NCI-H82 (cell line): ENCODE measurements around the gene GRAPL.
"Not testable (repeated sequence)": the region's sequence is repeated elsewhere in the genome, so short reads cannot be mapped to it uniquely, and the experiment has no call there.

ENCODE experiments used
- DNase-seq: peaks from one replicate; lab custom pipeline; 2025; lab: John Stamatoyannopoulos, UW

GRAPL gene

DNA sequence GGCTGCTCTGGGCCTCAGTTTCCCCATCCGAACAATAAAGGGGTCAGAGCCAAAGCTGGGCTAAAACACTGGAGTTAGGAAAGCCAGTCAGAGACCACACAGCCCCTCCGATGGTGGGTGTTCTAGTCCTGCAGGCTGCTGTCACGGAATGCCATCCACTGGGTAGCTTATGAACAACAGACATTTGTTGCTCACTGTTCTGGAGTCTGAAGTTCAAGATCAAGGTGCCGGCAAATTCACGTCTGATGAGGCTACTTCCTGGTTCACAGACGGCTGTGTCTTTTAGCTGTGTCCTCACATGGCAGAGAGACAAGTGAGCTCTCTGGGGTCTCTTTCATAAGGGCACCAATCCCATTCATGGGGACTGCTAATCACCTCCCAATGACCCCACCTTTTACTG lies 9.2 kb downstream of the GRAPL start:
- not testable (repeated sequence) for DNase-seq

DNA sequence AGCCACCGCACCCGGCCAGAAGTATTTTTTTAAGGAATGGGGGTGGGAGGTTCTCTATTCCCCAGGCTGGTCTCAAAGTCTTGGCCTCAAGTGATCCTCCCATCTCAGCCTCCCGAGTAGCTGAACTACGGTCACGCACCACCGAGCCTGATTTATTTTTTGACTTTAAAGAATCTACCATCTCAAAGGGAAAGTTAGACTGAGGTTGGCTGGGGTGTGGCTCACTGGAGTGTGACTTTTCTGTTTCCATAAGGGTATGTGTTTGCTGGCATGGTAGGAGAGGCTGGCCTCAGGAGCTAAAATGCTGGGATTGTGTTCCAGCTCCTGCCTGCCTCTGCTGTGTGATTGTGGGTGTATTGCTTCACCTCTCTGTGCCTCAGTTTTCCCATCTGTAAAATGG lies 10.6 kb downstream of the GRAPL start:
- not testable (repeated sequence) for DNase-seq

DNA sequence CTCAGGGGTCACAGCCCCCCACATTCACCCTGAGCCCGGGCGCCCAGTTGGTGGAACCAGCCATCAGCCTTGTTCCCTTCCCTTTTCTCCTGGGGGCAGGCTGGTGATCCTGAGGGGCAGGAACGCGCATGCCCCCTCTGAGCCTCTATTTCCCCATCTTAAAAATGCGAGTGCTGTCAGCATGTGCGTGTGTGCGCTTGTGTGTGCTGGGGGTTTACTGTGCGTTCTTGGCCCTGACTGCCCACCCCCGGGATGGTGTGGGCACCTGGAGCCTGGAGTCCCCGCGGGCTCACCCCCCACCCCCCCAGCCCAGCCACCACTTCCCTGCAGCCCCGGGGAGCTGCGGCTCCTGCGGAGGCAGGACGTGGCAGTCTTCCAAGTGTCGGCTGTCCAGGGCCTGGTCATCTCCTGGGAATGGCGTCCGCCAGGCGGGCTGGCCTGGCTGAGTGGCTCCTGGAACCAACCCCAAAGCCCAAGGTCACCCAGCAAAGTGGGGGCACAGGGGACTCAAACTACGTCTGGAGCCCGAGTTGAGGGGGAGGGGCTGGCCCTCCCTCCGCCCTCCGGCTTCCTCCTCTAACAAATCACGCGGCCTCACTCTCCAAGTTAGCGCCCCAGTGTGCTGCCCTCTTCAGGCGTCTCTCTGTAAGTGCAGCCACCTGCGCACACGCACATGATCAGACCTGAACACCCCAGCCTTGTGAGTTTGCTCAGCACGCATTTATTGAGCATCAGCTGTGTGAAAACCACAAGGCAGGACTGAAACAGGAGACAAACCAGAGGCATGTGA lies 14.2 kb downstream of the GRAPL start:
- not testable (repeated sequence) for DNase-seq

DNA sequence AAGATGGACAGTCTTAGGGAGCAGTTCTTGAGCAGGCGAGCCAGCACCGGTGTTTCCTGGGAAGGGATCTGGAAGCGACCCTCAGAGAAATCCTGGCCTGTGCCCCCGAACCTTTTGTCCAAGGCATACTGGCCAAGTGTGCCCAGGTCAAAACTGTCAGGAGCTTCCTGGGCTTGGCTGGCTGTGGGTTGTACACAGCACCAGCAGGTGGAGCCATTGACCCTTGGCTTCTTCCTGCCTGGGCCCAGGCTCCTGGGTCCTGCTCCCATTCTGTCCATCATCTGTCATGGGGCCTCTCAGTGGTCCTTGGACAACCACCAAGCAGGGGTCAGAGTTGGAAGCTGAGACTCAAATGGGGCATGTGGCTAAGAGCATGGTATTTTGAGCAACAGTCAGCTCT lies 15.0 kb downstream of the GRAPL start:
- not testable (repeated sequence) for DNase-seq

DNA sequence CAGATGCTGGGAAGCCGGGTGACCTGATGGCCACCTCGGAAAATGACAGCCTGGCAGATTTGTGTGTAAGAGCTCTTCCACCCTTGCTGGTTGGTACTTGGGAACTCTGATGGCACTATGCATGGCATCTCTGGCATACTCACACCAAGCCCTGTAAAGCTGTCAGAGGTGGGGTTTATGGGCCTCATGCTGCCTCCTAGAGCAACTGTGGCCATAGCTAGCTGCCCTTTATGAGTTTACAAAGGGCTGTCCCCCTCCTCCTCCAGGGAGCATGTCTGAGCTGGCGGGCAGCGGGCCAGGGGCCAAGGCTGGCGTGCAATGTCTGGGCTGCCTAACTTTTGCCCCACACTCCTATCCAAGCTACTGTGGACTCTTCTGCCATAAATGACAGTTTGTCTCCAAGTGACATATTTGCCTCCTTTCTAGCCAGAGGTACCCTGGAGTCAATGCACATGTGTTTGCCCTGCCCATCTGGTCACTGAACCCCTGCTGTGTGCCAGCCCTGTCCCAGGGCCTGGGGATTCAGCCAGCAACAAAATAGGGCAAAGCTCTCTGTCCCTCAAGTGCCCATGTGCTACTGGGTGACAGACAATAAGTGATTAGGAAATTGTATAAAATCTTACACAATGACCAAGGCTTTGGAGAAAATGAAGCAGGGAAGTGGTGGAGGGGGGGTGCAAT lies 15.8 kb downstream of the GRAPL start:
- DNase-seq: not testable (repeated sequence)

DNA sequence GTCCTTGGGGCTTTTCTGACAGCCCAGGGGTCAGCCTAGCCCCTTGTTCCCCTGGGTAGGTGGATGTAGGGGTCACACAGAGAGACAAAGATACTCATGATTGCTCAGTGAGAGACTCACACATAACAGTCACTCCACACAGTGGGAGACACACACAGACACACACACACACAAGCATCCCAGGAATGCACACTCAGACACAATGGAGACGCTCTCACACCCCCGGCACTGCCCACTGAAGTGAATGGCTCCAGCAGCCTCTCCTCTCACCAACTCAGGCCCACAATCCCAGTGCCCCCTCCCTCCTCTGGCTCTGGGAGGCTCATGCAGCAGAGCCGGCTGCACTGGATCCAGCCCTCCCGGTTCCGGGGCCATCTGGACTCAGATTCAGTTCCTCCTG lies 17.0 kb downstream of the GRAPL start:
- not testable (repeated sequence) for DNase-seq

DNA sequence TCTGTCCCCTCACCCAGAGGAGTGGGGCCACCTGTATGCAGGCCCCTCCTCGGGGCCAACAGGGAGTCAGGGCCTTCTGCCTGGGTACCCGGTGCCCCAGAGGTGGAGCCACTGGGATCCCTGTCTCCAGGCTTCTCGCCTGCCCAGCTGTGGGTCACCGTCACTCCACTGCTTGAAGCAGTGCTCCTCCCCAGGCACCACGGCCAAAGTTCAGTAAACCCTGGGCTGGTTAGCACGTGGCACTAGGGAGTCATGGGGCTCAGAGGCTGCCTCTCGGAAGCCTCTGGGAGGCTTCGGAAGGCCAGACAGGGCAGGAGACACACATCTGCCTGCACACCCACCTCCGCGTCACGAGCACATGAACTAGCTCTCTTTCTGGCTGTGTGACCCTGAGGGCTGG lies 18.1 kb downstream of the GRAPL start:
- not testable (repeated sequence) for DNase-seq

DNA sequence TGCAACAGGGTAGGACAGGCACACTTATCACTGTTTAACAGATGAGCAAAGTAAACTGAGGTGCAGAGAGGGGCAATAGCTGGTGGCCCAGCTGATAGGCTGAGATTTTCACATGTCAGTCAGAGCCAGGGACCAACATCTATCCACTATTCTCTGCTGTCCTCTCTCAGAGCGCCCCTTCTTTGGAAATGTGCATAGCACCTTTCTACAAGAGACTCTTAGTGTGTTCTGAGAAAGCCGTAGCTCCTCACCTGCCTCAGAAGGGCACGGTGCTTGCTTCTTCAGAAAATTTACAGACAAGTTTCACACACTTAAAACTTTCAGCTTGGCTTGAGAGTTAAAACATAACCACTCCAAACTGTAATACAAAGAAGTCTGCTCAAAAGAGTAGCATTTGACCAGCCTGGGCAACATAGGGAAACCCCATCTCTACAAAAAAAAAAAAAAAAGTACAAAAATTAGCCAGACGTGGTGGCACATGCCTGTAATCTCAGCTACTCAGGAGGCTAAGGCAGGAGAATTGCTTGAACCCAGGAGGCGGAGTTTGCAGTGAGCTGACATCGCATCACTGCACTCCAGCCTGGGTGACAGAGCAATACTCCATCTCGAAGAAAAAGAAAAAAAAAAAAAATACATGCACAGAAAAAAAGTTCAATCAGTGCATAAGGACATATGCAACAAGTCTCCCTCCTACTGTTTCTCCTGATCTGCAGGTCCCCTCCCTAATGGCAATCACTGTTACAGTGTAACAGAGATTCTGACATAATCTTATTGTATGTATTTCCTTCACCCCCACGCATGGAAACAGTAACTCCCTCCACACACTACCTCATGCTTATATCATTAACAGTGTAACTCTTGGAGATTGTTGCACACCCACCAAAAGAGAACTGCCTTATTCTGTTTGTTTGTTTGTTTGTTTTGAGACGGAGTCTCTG lies 23.6 kb downstream of the GRAPL start:
- not testable (repeated sequence) for DNase-seq

DNA sequence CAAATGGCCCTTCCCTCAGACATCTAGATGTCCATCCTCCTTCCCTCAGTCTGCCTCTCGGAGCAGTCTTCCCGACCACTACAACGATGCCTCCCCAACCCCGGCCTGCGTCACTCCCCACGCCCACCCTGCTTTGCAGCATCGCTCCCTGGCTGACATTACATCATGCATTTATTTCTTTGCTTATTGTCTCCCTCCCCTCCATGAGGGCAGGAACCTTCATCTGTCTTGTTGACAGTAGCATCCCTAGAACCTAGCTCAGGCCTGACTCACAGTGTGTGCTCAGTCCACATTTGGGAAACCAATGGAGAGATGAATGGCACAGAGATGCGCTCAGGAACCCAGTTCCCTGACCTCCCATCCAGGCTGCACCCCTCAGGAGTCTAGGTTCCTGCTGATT lies 30.2 kb downstream of the GRAPL start:
- DNase-seq: not testable (repeated sequence)

DNA sequence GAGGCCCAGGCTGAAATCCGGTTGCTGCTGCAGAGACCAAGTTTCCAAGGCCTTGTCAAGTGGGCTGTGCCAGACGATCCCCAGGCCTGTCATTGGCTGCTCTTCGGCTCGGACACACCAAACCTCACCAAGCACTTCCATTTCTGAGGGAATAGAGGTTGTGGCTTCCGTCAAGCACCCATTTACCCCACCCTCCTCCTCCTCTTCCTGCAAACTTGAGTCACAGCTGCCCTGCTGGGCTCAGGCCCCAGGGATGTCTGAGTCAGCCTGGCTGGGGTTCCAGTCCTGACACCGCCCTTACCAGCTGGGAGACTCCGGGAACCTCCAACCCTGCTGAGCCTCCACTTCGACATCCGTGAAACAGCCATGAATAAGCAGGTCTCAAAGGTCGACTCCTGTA lies 31.1 kb downstream of the GRAPL start:
- not testable (repeated sequence) for DNase-seq

DNA sequence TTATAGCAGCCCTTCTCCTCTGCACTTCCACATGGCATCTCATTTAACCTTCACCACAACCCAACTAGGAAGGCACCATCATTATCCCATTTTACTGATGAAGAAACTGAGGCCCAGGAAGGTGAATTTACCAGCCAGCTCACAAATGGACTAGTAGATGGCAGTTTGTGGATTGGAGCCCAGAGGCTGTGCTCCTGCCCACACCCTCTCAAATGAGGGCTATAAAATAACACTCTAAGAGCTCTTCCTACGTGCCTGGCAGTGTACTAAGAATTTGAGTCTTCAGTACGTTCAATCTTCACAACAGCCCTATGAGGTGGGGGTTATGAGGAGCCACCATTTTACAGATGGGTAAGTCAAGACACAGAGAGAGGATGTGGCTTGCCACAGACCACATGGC lies 31.5 kb downstream of the GRAPL start:
- not testable (repeated sequence) for DNase-seq

DNA sequence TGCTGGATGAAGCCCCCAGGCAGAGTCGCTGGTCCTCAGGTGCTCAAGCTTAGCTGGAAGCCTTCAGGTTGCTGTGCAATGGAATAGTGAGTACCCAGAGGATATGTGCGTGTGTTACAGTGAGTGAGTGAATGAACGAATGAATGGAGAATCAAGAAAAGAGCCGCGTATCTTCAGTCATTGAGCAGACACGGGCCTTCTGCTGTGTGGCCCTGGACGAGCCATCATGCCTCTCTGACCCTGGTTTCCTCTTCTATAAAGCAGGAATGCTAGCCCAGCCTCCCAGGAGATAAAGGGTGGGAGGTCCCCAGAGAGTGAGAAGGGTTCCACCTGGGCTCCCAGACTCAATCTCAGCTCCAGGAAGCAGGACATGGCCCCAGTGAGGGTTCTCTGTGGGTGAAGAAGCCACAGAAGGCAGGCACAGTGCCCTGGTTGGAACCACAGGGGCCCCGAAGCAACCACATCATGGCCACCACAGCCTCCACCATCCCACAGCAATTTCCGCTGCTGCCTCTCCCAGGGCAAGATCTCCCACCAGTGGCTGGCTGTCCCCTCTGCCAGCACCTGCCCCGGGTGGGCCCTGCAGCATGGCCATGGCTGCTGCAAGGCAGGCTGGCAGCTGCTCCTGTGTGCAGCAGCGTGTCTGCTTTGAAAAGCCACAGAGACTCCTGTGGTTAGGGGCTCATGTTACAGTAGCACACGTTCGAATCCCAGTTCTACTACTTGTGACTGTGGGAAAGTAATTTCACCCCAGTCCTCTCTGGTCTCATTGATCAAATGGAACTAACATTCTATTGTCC lies 34.1 kb downstream of the GRAPL start:
- DNase-seq: not testable (repeated sequence)

DNA sequence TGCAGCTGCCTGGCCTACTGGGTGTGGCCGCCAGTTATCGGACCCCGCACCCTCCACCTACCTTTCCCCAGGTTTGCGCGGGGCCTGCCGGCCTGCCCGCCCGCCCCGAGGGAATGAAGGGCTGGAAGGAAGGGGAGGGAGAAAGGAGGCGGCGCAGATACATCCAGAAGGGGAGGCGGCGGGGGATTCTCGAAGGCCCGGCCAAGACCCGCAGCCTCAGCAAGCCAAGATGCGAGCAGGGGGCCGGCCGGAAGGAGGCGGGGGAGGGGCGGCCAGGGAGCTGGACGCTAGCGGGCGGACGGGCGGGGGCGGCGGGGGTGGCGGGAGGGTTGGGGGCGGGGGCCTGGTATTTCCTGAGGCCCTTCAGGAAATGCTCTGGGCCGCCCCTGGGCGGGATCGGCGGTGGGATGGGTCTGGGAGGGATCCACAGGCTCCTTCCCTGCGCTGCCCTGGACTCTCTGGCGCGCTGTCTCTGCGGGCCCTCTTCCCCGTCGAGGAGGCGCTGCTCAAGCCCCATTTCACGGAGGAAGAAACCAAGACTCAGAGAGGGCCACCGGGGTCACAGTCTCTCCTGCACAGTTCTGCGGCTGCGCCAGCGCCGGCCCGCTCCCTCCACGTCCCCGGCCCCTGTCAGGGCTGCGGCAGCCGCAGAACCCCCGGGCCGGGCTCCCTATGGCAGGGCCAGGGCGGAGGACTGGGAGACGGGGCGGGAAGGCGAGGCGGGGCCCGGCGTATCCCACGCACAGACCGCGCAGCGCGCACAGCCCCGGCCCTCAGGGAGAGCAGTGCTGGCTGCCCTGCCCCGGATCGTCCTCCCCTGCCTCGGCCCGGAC lies 35.2 kb downstream of the GRAPL start:
- not testable (repeated sequence) for DNase-seq

DNA sequence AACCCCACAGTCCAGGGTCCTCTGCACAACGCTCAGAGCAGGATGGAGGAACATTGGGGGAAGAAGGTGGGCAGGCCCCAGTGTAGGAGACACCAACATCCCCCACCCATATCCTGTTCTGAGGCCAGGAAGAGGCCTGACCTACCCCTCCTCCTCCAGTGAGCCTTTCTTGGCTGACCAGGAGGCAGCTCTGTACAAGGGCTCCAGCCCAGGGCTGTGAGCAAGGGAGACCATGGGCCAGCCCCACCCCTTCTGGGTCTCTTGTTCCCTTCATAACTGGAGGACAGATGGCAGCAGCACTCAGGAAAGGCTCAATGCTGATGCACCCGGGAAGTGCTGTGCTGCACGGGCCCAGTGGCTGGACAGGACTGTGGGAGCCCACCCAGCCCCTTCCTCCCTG lies 47.0 kb downstream of the GRAPL start:
- not testable (repeated sequence) for DNase-seq

DNA sequence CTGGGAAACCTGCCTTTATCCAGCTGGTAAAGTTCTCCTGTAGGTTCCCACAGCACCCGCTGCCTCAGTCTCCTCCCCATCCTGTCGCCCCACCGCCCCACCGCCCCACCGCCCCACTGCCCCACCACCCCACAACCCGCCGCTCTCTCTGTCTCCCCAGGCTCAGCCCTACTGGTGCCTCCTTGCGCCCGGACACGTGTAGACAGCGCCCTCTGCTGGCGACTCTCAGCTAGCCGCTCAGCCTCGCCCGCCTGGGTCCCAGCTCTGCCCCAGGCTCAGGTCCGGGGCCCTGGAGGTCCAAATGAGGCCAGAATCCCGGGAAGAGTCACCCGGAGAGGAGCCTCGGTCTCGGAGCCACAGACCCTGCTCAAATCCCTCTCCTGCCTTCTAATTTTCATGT lies 48.0 kb downstream of the GRAPL start:
- not testable (repeated sequence) for DNase-seq

DNA sequence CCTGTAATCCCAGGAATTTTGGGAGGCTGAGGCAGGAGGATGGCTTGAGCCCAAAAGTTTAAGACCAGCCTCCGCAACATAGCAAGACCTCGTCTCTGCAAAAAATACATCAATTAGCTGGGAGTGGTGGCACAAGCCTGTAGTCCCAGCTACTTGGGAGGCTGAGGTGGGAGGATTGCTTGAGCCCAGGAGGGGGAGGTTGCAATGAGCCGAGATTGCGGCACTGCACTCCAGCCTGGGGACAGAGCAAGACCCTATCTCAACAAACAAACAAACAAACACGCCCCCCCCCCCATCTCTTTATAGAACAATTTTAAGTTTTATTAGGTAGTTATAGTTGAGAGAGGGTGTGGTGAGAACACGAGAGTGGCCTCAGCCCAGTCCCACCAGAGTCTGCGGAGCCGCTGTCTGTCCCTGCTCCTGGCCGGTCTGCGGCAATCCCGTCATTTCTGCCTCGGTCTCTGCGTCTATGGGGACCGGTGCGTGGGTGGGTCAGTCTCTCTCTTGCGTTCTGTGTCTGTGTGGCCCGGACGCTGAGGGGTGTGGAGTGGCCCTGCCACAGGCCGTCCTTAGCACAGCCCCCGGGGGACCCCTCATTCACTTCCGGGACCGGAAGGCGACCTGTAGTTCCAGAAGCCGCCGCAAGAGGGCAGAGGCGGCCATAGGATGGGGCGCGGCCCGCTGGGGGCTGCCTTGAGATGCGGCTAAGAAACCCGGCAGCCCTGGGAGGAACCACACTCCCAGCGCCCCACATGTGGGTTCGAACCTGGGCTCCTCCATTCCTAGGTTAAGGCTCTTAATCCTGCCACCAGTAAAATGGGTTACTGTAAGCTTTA lies 53.9 kb downstream of the GRAPL start:
- DNase-seq: not testable (repeated sequence)

DNA sequence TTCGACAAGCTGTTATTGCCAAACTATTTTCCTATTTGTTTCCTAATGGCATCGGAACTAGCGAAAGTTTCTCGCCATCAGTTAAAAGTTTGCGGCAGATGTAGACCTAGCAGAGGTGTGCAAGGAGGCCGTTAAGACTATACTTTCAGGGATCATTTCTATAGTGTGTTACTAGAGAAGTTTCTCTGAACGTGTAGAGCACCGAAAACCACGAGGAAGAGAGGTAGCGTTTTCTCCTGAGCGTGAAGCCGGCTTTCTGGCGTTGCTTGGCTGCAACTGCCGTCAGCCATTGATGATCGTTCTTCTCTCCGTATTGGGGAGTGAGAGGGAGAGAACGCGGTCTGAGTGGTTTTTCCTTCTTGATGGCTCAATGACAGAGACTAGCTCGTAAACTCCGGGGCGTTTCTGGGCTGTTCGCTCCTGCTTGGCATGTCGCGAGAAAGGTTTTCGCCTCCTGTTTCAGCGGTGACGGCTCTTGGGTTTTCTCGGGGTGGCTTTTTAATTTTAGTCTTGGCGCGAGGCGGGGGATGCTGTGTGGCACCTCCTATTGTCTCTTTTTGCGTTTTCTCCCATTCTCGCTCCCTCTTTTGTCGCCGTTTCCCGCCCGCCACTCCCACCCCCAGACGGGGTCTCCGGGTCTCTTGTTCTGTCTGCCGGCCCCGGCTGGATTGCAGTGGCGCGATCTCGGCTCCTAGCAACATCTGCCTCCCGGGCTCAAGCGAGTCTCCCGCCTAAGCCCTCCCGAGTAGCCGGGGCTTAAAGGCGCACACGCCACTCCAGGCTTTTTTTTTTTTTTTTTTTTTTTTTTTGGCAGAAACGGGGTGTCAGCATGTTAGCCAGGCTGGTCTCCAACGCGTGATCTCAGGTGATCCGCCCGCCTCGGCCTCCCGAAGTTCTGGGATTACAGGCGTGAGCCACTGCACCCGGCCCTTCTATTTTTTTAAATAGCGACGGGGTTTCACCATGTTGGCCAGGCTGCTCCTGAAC lies 60.8 kb downstream of the GRAPL start:
- not testable (repeated sequence) for DNase-seq
